Epithelial cell of esophagus (primary cell): ENCODE measurements around the gene GPATCH8.

ENCODE experiments used
- DNase-seq: peaks from one replicate; pipeline ENCODE4 v3.0.0; 2010; ENCODE audit warnings: low read depth
- H3K4me3 ChIP-seq: 2 replicates; pipeline ENCODE4 v1.5.1; 2011; ENCODE audit warnings: mild to moderate bottlenecking, low read length, control low read depth
- TF ChIP-seq, protein P1 (sequence below): IDR thresholded peaks from 2 replicates; pipeline ENCODE4 v1.5.1; 2011; ENCODE audit warnings: low read depth, mild to moderate bottlenecking, low read length, control low read depth, inconsistent platforms; ENCODE audit not compliant: insufficient read depth; ENCODE audit errors: missing control alignments

Gene GPATCH8

DNA sequence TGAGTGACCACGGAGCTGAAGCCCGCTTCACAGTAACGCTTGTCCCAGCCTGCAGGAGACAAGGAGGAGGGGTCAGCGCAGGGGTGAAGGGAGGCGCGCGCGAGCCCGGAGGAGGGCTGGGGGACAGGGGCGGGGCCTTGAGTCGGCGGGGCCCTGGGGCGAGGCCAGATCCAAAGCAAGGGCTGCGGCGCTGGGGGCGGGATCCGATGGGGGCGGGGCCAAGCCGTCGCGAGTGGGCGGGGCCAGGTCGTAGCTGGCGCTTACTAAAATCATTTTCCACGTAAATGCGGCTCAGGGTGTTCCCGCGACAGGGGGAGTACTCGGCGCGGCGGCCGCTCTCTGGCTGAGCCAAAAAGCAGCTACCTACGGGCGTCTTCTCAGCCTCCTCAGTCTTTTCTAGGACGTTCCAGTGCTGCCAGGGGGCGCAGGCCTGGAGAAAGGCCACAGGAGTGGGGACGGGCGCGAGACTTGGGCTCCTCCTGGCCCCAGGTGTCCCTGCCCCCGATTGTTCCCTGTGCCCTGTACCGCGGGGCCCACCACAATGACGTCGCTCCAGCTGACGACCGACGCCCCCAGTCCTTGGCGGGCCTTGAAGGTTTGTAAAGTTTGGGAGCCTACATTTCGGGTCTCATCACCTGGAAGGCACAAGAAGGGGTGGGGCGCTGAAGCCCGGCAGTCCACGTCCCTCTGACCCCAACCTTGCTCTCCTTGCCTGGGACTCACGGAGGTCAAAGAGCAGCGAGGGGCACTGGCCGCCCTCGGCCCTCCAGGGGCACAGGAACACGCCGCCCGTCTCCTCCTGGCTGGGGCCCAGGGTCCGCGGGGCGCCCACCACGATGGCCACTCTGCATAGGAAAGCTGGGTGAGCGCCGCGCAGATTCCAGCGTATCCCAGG, 117.7 kb downstream of the GPATCH8 start:
- peak overlapping the region; percentile 55 for H3K4me3 ChIP-seq
- peak; percentile 76 for DNase-seq
- TF ChIP-seq, protein P1, sequence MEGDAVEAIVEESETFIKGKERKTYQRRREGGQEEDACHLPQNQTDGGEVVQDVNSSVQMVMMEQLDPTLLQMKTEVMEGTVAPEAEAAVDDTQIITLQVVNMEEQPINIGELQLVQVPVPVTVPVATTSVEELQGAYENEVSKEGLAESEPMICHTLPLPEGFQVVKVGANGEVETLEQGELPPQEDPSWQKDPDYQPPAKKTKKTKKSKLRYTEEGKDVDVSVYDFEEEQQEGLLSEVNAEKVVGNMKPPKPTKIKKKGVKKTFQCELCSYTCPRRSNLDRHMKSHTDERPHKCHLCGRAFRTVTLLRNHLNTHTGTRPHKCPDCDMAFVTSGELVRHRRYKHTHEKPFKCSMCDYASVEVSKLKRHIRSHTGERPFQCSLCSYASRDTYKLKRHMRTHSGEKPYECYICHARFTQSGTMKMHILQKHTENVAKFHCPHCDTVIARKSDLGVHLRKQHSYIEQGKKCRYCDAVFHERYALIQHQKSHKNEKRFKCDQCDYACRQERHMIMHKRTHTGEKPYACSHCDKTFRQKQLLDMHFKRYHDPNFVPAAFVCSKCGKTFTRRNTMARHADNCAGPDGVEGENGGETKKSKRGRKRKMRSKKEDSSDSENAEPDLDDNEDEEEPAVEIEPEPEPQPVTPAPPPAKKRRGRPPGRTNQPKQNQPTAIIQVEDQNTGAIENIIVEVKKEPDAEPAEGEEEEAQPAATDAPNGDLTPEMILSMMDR, result no peak

DNA sequence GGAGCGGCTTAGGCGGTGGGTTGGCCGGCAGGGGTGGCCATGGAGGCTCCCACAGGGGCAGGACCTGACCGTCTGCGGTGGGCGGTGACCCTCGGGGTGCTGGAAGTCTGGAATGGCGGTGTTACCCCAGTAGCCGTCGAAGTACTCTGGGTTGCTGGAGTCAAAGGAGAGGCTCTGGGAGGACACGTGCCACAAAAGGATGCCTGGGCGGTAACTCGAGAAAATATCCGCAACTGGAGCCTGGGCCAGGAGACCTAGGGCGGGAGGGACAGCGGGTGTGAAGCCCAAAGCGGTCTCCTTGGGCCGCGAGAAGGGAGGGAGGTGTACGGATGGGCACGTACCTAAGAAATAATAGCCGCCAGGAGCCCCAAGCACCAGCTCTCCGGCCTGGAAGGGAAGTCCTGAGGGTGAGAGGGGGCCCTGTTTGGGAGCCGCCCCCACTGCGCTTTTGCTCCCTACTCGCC, 118.4 kb downstream of the GPATCH8 start:
- peak overlapping the region; percentile 31 for H3K4me3 ChIP-seq
- DNase-seq, result no peak
- TF ChIP-seq, protein P1, result no peak

DNA sequence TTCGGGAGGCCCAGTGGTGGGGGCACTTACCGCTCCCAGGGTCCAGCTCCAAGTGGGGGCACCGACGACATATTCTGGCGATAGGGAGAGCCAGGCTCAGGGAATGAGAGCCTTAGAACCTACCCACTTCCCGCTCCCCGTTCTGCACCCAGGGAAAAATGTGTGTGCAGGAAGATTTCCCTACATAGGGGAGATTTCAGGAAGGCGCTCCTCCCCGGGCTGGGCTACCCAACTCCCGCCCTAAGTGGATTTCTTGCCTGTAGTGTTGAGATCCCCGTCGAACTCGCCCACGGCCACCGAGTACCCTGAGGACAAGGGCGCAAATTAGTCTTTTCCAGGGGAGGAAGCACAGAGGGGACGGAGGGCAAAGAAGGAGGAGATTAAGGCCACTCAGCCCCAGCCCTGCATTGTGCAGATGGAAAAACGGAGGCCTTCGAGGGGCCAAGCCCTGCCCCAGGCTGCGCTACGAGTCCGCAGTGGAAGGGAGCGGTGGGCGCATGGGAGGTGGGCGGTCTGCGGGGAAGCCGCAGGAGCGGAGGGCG, 118.9 kb downstream of the GPATCH8 start:
- DNase-seq, result no peak
- TF ChIP-seq, protein P1, result no peak
- H3K4me3 ChIP-seq, result no peak overlapping the region

DNA sequence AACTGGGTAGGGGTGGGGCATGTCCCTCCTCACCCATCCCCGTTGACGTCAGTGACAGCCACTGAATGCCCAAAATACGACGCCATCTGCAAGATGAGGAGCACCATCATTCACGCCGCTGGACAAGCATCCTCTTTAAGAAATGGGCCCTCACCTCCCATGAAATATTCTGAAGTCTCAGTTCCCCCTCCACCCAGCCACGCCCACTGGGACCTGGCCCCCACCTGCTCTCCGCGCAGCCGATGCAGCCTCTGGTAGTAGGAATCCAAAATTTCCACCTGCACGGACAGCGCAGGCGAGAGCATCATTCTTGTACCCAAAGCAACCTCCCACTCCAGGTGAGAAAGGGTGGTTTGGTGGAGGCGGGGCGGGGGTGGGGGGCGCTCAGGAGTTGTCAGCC, 119.3 kb downstream of the GPATCH8 start:
- TF ChIP-seq, protein P1, result no peak
- no peak for DNase-seq
- no peak overlapping the region for H3K4me3 ChIP-seq

DNA sequence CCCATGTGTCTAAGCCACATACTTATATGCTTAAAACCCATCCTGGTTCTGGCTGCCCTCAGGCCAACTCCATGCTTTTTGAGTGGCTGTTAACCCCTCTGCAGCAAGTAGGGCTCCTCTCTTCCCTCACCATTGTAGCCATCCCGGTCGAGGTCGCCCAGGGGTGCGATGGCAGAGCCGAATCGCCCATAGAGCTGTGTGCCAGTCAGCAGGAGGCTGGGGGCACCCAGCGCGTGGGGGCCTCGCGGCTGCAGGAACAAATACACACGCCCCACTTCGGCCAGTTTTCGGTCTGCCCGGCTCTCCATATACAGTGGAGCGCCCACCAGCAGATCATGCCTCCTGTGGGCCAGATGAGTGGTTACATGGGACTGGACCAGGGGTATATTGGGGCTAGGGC, 119.8 kb downstream of the GPATCH8 start:
- DNase-seq, result no peak
- TF ChIP-seq, protein P1, result no peak
- no peak overlapping the region for H3K4me3 ChIP-seq

DNA sequence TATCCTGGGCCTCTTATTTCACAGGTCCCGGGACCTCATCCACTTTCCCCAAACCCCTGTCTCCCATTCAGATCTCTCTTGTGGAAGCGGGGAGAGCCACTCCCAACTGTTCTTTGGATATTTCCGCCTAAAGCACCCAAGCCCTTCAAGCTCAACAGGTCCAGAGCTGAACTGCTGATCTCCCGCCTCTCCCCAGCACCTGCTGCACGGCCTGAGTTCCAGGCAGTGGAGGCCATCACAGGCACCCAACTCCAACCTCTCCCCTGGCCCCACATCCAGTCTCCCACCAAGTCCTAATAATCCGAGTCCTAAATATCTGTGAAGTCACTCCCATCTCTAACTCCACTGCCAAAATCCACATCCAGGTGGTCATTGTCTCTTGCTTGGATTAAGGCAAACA, 120.3 kb downstream of the GPATCH8 start:
- no peak for DNase-seq
- no peak overlapping the region for H3K4me3 ChIP-seq
- TF ChIP-seq, protein P1, result no peak
